A673 (cell line): ENCODE measurements around the gene CCDC183. TPM values are rescaled to one million over a fixed set of nuclear protein-coding genes. Genes with fewer than 3 reads are reported as not detected.

Experiments
- BruUV-seq: library from RNA; stranded (reverse); fragments of 400-500 nt; replicated peaks from 2 replicates; lab custom pipeline; 2021; lab: Mats Ljungman, UMichigan
- CTCF ChIA-PET: fragments of 300-600 bp; sonication (Branson Sonifier 250); formaldehyde crosslinking; loops from one replicate; lab custom pipeline; 2022; ENCODE audit warnings: antibody characterized with exemption; lab: Charles Lee
- POLR2A ChIA-PET: fragments of 300-600 bp; sonication (Branson Sonifier 250); formaldehyde crosslinking; loops from one replicate; lab custom pipeline; 2022; ENCODE audit warnings: antibody characterized with exemption; ENCODE audit not compliant: low non-redundant PET; lab: Charles Lee
- DNase-seq: peaks from one replicate; pipeline ENCODE4 v3.0.0-alpha.2; 2015; ENCODE audit warnings: low spot score
- H3K27ac ChIP-seq: fragments of 200-600 bp; sonication (generic); 2 replicates; pipeline ENCODE4 v1.5.1; 2016; ENCODE audit warnings: mixed run types, low read depth, mild to moderate bottlenecking, mixed read lengths, antibody characterized with exemption, low read length; ENCODE audit not compliant: poor library complexity, severe bottlenecking
- H3K27me3 ChIP-seq: fragments of 200-600 bp; sonication (generic); replicated peaks from 2 replicates; pipeline ENCODE4 v1.6.1; 2017; ENCODE audit warnings: mixed run types, low read depth, mild to moderate bottlenecking, mixed read lengths, antibody characterized with exemption, low read length; ENCODE audit not compliant: insufficient read depth, poor library complexity
- H3K36me3 ChIP-seq: fragments of 200-600 bp; sonication (generic); 2 replicates; pipeline ENCODE4 v1.6.1; 2016; ENCODE audit warnings: mixed run types, mild to moderate bottlenecking, mixed read lengths, antibody characterized with exemption, low read length; ENCODE audit not compliant: insufficient read depth, poor library complexity, severe bottlenecking
- H3K4me1 ChIP-seq: fragments of 200-600 bp; sonication (generic); 2 replicates; pipeline ENCODE4 v1.6.1; 2017; ENCODE audit warnings: mixed run types, mild to moderate bottlenecking, mixed read lengths, antibody characterized with exemption, low read length; ENCODE audit not compliant: insufficient read depth, poor library complexity, severe bottlenecking
- H3K4me3 ChIP-seq: fragments of 200-600 bp; sonication (generic); 2 replicates; pipeline ENCODE4 v1.5.1; 2016; ENCODE audit warnings: low read depth, mixed run types, mild to moderate bottlenecking, mixed read lengths, low read length; ENCODE audit not compliant: poor library complexity, severe bottlenecking
- H3K9me3 ChIP-seq: fragments of 200-600 bp; sonication (generic); 2 replicates; pipeline ENCODE4 v1.6.1; 2016; ENCODE audit warnings: mixed run types, low read depth, mild to moderate bottlenecking, mixed read lengths, antibody characterized with exemption, low read length; ENCODE audit not compliant: poor library complexity, severe bottlenecking
- EZH2 ChIP-seq: fragments of 200-600 bp; sonication (generic); IDR thresholded peaks from 2 replicates; pipeline ENCODE4 v1.6.1; 2017; ENCODE audit warnings: borderline replicate concordance, low read depth, mild to moderate bottlenecking, mixed read lengths, antibody characterized with exemption, low read length; ENCODE audit not compliant: poor library complexity, severe bottlenecking
- intact Hi-C: fragments of 100-400 bp; cut with micrococcal nuclease; formaldehyde crosslinking; loops from one replicate; pipeline ENCODE4 v1.10.0; 2022; ENCODE audit not compliant: unreplicated experiment
- microRNA-seq: library from miRNA; unstranded; fragments of <30 nt; microRNA quantifications from one replicate; pipeline ENCODE4 v1.2.0, GENCODE V29; 2021
- total RNA-seq: library from RNA; stranded (reverse); gene quantifications from 2 replicates; pipeline ENCODE4 v1.2.3, GENCODE V29; 2021
- TF ChIP-seq, protein P1 (sequence below): fragments of 300-800, 200-600 bp; sonication (generic); conservative IDR thresholded peaks from 2 replicates; pipeline ENCODE4 v1.5.1; 2017; ENCODE audit warnings: low read depth, mild to moderate bottlenecking, antibody characterized with exemption, low read length, moderate library complexity, mixed read lengths

CCDC183 gene
- total RNA-seq, 1 experiment from 2014 or later: not detected

DNA sequence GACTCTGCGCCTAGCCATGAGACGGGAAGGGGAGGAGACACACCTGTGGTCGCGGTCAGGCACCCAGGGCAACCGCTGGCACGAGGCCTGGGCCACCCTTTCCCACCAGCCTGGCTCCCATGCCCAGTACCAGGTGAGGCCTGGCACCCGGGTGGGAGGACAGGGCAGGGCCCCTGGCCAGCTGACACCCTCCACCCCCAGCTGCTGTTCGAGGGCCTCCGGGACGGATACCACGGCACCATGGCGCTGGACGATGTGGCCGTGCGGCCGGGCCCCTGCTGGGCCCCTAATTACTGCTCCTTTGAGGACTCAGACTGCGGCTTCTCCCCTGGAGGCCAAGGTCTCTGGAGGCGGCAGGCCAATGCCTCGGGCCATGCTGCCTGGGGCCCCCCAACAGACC, 61.0 kb downstream of the CCDC183 start:
- Histone ChIP-seq H3K4me1 (no peaks in the 10 kb centered on the region), H3K9me3 (no peaks in the 10 kb centered on the region), H3K36me3 (peaks cover 16% of the 10 kb centered on the region), H3K27ac (no peak overlapping the region), H3K27me3 (no peaks in the 10 kb centered on the region), H3K4me3 (no peak overlapping the region)
- TF ChIP-seq EZH2: no peak
- TF ChIP-seq, protein P1, sequence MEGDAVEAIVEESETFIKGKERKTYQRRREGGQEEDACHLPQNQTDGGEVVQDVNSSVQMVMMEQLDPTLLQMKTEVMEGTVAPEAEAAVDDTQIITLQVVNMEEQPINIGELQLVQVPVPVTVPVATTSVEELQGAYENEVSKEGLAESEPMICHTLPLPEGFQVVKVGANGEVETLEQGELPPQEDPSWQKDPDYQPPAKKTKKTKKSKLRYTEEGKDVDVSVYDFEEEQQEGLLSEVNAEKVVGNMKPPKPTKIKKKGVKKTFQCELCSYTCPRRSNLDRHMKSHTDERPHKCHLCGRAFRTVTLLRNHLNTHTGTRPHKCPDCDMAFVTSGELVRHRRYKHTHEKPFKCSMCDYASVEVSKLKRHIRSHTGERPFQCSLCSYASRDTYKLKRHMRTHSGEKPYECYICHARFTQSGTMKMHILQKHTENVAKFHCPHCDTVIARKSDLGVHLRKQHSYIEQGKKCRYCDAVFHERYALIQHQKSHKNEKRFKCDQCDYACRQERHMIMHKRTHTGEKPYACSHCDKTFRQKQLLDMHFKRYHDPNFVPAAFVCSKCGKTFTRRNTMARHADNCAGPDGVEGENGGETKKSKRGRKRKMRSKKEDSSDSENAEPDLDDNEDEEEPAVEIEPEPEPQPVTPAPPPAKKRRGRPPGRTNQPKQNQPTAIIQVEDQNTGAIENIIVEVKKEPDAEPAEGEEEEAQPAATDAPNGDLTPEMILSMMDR: no peak
- no TSS peak for BruUV-seq
- no peak for DNase-seq
- intact Hi-C loops: no loop called here
- ChIA-PET POLR2A (interaction anchor here (0.5 kb wide), 1 partner anchor 15 kb away, joined by 12 read pairs; no protein-coding TSS in a partner anchor), CTCF (no interaction called here)

Small RNA genes lying within 50 kb of the gene (microRNA-seq; reads per million reads assigned to microRNA genes)
- gene MIR4292 (not detected), gene MIR6722 (0.81 reads per million)

Other genes starting within 250 kb of the CCDC183 start
- gene EGFL7, start 133.4 kb upstream of the CCDC183 start, total RNA-seq: 79.5 and 98.5 TPM in 2 replicates
- 56.0 and 57.7 TPM in 2 replicates for gene AGPAT2, start 108.9 kb upstream of the CCDC183 start, total RNA-seq
- 26.4 and 35.3 TPM in 2 replicates for gene DIPK1B, start 83.8 kb upstream of the CCDC183 start, total RNA-seq
- gene LCN10, start 53.4 kb upstream of the CCDC183 start, total RNA-seq: 0.15 and 0.35 TPM in 2 replicates
- gene LCN6, start 47.8 kb upstream of the CCDC183 start, total RNA-seq: not detected in 2 replicates
- not detected in 2 replicates for gene LCN8, start 38.1 kb upstream of the CCDC183 start, total RNA-seq
- not detected in 2 replicates for gene LCN15, start 31.8 kb upstream of the CCDC183 start, total RNA-seq
- gene TMEM141, start 5.0 kb upstream of the CCDC183 start, total RNA-seq: 32.7 and 39.5 TPM in 2 replicates
- 208 and 210 TPM in 2 replicates for gene RABL6, start 11.6 kb downstream of the CCDC183 start, total RNA-seq
- gene AJM1, start 46.1 kb downstream of the CCDC183 start, total RNA-seq: 1.8 and 2.0 TPM in 2 replicates
- gene PHPT1, start 53.1 kb downstream of the CCDC183 start, total RNA-seq: 94.7 and 109 TPM in 2 replicates
- 7.9 and 10.1 TPM in 2 replicates for gene MAMDC4, start 56.0 kb downstream of the CCDC183 start, total RNA-seq
- 321 and 330 TPM in 2 replicates for gene EDF1, start 70.0 kb downstream of the CCDC183 start, total RNA-seq
- 29.2 and 33.2 TPM in 2 replicates for gene TRAF2, start 90.2 kb downstream of the CCDC183 start, total RNA-seq
- gene FBXW5, start 148.4 kb downstream of the CCDC183 start, total RNA-seq: 76.7 and 81.8 TPM in 2 replicates
- 0.74 and 0.75 TPM in 2 replicates for gene C8G, start 148.9 kb downstream of the CCDC183 start, total RNA-seq
- gene LCN12, start 155.9 kb downstream of the CCDC183 start, total RNA-seq: 1.1 TPM in 1 of 2 replicates, not detected in the other
- not detected in 2 replicates for gene PTGDS, start 181.2 kb downstream of the CCDC183 start, total RNA-seq
- gene LCNL1, start 186.7 kb downstream of the CCDC183 start, total RNA-seq: not detected in 2 replicates
- 91.5 and 99.5 TPM in 2 replicates for gene PAXX, start 196.1 kb downstream of the CCDC183 start, total RNA-seq
- not detected in 2 replicates for gene CLIC3, start 200.2 kb downstream of the CCDC183 start, total RNA-seq
- 27.8 and 38.9 TPM in 2 replicates for gene ABCA2, start 231.9 kb downstream of the CCDC183 start, total RNA-seq
- gene FUT7, start 235.8 kb downstream of the CCDC183 start, total RNA-seq: not detected in 2 replicates
- 73.9 and 81.4 TPM in 2 replicates for gene NPDC1, start 249.8 kb downstream of the CCDC183 start, total RNA-seq